Adrenal gland (tissue), 5 donors: ENCODE measurements around the gene ABL1.

ENCODE experiments used
- POLR2A ChIP-seq, 2 donors: fragments of 450-650 bp; IDR thresholded peaks; one replicate each; pipeline ENCODE4 v1.6.1; 2017; ENCODE audit warnings: antibody characterized with exemption in 2 of 2, mild to moderate bottlenecking in 2 of 2, moderate library complexity in 1 of 2
- TF ChIP-seq, protein P1 (sequence below), 6 experiments: fragments of 450-650 bp in 4 of 6; fragments of 200-600 bp in 2 of 6; sonication (generic) in 1 of 6; IDR thresholded peaks; 1 replicate in 5 of 6; 2 replicates in 1 of 6; pipeline versions ENCODE4 v1.5.1 to v1.8.0; 2016 to 2021; ENCODE audit warnings: antibody characterized with exemption in 6 of 6, mild to moderate bottlenecking in 2 of 6, moderate library complexity in 1 of 6
- donor health status: DM: no; HTN: no; CAD: no.

DNA sequence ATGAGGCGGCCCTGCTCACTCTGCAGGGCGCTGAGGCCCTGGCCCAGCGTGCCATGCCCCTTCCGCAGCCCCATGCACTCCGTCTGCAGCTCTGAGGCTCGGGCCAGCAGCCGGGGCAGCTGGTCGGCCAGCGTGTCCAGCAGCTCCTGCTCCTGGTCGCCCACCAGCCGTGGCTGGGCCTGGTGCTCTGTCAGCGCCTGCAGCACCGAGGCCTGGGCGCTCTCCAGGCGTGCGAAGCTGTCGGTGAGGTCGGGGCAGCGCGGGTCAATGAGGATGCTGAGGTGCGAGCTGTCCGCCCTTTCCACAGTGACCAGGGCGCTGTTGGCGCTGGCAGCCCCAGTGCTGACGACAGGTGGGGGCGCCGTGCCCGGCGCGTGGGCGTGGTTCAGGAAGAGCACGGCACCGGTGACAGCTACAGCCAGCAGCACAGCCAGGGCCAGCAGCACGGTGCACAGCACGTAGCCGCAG is 94.6 kb downstream of the ABL1 start:
- TF ChIP-seq, protein P1, sequence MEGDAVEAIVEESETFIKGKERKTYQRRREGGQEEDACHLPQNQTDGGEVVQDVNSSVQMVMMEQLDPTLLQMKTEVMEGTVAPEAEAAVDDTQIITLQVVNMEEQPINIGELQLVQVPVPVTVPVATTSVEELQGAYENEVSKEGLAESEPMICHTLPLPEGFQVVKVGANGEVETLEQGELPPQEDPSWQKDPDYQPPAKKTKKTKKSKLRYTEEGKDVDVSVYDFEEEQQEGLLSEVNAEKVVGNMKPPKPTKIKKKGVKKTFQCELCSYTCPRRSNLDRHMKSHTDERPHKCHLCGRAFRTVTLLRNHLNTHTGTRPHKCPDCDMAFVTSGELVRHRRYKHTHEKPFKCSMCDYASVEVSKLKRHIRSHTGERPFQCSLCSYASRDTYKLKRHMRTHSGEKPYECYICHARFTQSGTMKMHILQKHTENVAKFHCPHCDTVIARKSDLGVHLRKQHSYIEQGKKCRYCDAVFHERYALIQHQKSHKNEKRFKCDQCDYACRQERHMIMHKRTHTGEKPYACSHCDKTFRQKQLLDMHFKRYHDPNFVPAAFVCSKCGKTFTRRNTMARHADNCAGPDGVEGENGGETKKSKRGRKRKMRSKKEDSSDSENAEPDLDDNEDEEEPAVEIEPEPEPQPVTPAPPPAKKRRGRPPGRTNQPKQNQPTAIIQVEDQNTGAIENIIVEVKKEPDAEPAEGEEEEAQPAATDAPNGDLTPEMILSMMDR (IDR thresholded peaks at IDR 0.05), result no peak
- TF ChIP-seq POLR2A (IDR thresholded peaks at IDR 0.05), result no peak
